ENCODE data around the gene KCTD1. TPM values are rescaled to one million over a fixed set of nuclear protein-coding genes. Genes with fewer than 3 reads are reported as not detected.

The KCTD1 gene
- polyA plus RNA-seq, 1 of the 3 experiments (the other 2 are of a cell fraction): 12.8 TPM

DNA sequence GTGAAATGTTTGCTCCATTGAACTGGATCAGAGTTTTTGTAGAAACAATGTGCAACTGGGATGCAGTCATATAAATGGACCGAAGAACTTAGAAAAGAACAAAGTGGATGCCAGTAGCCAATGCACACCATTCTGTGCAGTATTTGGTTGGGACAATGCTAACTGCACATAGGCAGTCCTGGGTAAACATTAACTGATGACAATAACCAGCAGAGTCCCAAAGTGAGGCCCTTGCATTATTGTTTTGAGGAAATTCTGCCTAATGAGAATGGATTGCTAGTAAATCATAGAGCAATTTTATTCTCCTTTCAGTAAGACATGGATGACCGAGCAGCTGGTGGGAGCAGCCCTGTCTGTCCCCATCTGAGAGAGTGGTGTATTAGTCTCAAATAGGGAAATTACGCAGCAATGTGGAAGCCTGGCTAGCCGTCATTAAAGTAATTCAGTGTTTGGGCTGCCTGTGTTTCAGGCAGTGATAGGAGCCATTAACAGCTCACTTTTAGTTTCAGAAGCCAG, 94.9 kb downstream of the KCTD1 start:
- H3K79me2 ChIP-seq (ENCODE audit: insufficient read depth): no peaks in the 10 kb centered on the region
- ChIA-PET POLR2A (no interaction called here), CTCF (interaction anchor here (0.7 to 1.3 kb wide), 5 partner anchors 11 to 94 kb away, joined by 3 to 4 read pairs (median 3); partner anchors contain the start of gene KCTD1)
- no peaks in the 10 kb centered on the region for H3K9me2 ChIP-seq
- H3K4me1 ChIP-seq (ENCODE audit: control insufficient read depth in 1 of 2, insufficient read depth in 2 of 2, low read depth in 1 of 2, low read length in 1 of 2): peaks cover 0 to 27% of the 10 kb centered on the region in 2 experiments; a peak in 2 of 4 replicates
- no peak overlapping the region for H3K4me3 ChIP-seq (ENCODE audit: low read depth in 2 of 2, low read length in 1 of 2)
- no peak overlapping the region for H2AFZ ChIP-seq (ENCODE audit: low read depth)
- no peak for TF ChIP-seq IRF3 (IDR thresholded peaks at IDR 0.05; ENCODE audit: low read depth, low read length)
- no peak for TF ChIP-seq FOSL2 (IDR thresholded peaks at IDR 0.05; ENCODE audit: borderline replicate concordance, low read depth)
- TF ChIP-seq, protein P1, sequence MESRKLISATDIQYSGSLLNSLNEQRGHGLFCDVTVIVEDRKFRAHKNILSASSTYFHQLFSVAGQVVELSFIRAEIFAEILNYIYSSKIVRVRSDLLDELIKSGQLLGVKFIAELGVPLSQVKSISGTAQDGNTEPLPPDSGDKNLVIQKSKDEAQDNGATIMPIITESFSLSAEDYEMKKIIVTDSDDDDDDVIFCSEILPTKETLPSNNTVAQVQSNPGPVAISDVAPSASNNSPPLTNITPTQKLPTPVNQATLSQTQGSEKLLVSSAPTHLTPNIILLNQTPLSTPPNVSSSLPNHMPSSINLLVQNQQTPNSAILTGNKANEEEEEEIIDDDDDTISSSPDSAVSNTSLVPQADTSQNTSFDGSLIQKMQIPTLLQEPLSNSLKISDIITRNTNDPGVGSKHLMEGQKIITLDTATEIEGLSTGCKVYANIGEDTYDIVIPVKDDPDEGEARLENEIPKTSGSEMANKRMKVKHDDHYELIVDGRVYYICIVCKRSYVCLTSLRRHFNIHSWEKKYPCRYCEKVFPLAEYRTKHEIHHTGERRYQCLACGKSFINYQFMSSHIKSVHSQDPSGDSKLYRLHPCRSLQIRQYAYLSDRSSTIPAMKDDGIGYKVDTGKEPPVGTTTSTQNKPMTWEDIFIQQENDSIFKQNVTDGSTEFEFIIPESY (IDR thresholded peaks at IDR 0.05; ENCODE audit: borderline replicate concordance, low read depth): no peak
- no peak for TF ChIP-seq GATA2 (CRISPR knock-in tag; IDR thresholded peaks at IDR 0.05)
- no peak for TF ChIP-seq NFIC (IDR thresholded peaks at IDR 0.05; ENCODE audit: borderline replicate concordance)
- no peak for TF ChIP-seq POLR2AphosphoS5 (IDR thresholded peaks at IDR 0.05; ENCODE audit: low read depth, low read length)
- TF ChIP-seq EP300 (IDR thresholded peaks at IDR 0.05; ENCODE audit: borderline replicate concordance in 1 of 2, low read depth in 1 of 2, low read length in 1 of 2): no peak
- TF ChIP-seq MEF2A (IDR thresholded peaks at IDR 0.05; ENCODE audit: borderline replicate concordance, low read depth): no peak
- no peak for TF ChIP-seq ELF1 (IDR thresholded peaks at IDR 0.05)
- no peak for TF ChIP-seq CHD2 (IDR thresholded peaks at IDR 0.05; ENCODE audit: low read length, partially characterized antibody)
- no peak for TF ChIP-seq TEAD4 (IDR thresholded peaks at IDR 0.05; ENCODE audit: borderline replicate concordance, insufficient read depth)
- TF ChIP-seq TAF1 (IDR thresholded peaks at IDR 0.05; ENCODE audit: borderline replicate concordance, low read depth, low read length): no peak
- no peak for TF ChIP-seq USF2 (IDR thresholded peaks at IDR 0.05; ENCODE audit: borderline replicate concordance, low read depth, low read length)
- no peak for TF ChIP-seq FOXJ3 (CRISPR knock-in tag; IDR thresholded peaks at IDR 0.05)
- no peak for TF ChIP-seq FOXM1 (IDR thresholded peaks at IDR 0.05; ENCODE audit: low read depth)
- TF ChIP-seq EZH2phosphoT487 (IDR thresholded peaks at IDR 0.05; ENCODE audit: borderline replicate concordance, low read depth): no peak
- TF ChIP-seq RXRA (IDR thresholded peaks at IDR 0.05; ENCODE audit: borderline replicate concordance, low read depth): no peak
- no peak for TF ChIP-seq TCF12 (IDR thresholded peaks at IDR 0.05)
- H3K4me2 ChIP-seq: no peak overlapping the region
- peak overlapping the region in 1 of 2 experiments; percentile 82; a peak in 2 of 4 replicates for H3K27ac ChIP-seq (ENCODE audit: low read depth in 2 of 2, low read length in 1 of 2)
- no peaks in the 10 kb centered on the region for H4K20me1 ChIP-seq (ENCODE audit: insufficient read depth)
- peaks cover 9 to 18% of the 10 kb centered on the region in 2 experiments for H3K36me3 ChIP-seq (replicated peaks in 1 of 2; ENCODE audit: control insufficient read depth in 1 of 2, insufficient read depth in 2 of 2, low read length in 1 of 2)
- 81% methylated on average over 4 of the region's 4 CpGs for WGBS (ENCODE audit: low lambda C conversion rate)
- H3K9me3 ChIP-seq: no peaks in the 10 kb centered on the region
- no peak overlapping the region for H3K9ac ChIP-seq
- H3F3A ChIP-seq (replicated peaks; ENCODE audit: insufficient read depth): no peaks in the 10 kb centered on the region
- DNase-seq: peak; percentile 43
- no peaks in the 10 kb centered on the region for H3K27me3 ChIP-seq (ENCODE audit: insufficient read depth)
